Naive thymus-derived CD8-positive, alpha-beta T cell (primary cell): Measurements from ENCODE around the gene CTTNBP2. TPM values are rescaled to one million over a fixed set of nuclear protein-coding genes. Genes with fewer than 3 reads are reported as not detected.

Experiments used
- ATAC-seq, 2 donors: fragments of 150-1000 bp; cut with Tn5 transposase in 1 of 2; sonication (Bioruptor Pico), chemical (Tn5 transposase) in 1 of 2; 1 replicate in 1 of 2; 2 replicates in 1 of 2; pipeline ENCODE4 v1.10.0; 2021; ENCODE audit warnings: mild to moderate bottlenecking in 2 of 2, moderate library complexity in 2 of 2
- POLR2A ChIA-PET: fragments of 350-600 bp; sonication (Branson Sonifier 250); formaldehyde crosslinking; loops from one replicate; lab custom pipeline; 2021; ENCODE audit warnings: antibody characterized with exemption; lab: Charles Lee
- DNase-seq, 10 donors: peaks; one replicate each; pipeline versions ENCODE4 v3.0.0 to v3.0.0-alpha.2; 2020 to 2022
- H3K27ac Mint-ChIP-seq, 10 donors: one replicate each; pipeline ENCODE4 v1.8.0; 2020 to 2022; ENCODE audit warnings: mild to moderate bottlenecking in 10 of 10, mixed read lengths in 10 of 10, moderate library complexity in 4 of 10, inconsistent platforms in 1 of 10
- H3K27me3 Mint-ChIP-seq, 5 donors: one replicate each; pipeline ENCODE4 v1.8.0; 2021 to 2022; ENCODE audit warnings: mixed read lengths in 5 of 5
- H3K36me3 Mint-ChIP-seq, 3 donors: one replicate each; pipeline ENCODE4 v1.8.0; 2020 to 2022; ENCODE audit warnings: mixed read lengths in 3 of 3, mild to moderate bottlenecking in 2 of 3, inconsistent platforms in 1 of 3
- H3K4me1 Mint-ChIP-seq, 4 donors: one replicate each; pipeline ENCODE4 v1.8.0; 2021 to 2022; ENCODE audit warnings: mixed read lengths in 4 of 4
- H3K4me3 Mint-ChIP-seq, 10 donors: one replicate each; pipeline ENCODE4 v1.8.0; 2020 to 2022; ENCODE audit warnings: mild to moderate bottlenecking in 10 of 10, mixed read lengths in 10 of 10, moderate library complexity in 6 of 10, inconsistent platforms in 1 of 10
- H3K9me3 Mint-ChIP-seq, 9 donors: one replicate each; pipeline ENCODE4 v1.8.0; 2020 to 2022; ENCODE audit warnings: mixed read lengths in 9 of 9, mild to moderate bottlenecking in 3 of 9, inconsistent platforms in 1 of 9, moderate library complexity in 1 of 9
- polyA plus RNA-seq, 3 donors: library from polyadenylated mRNA; unstranded; fragments of 300-500 nt; fragmentation: Illumina TruSeq; gene quantifications; one replicate each; pipeline ENCODE4 v1.2.3, GENCODE V29; 2021
- total RNA-seq, 8 experiments: library from RNA in 2 of 8; stranded (reverse) in 2 of 8; gene quantifications; one replicate each; pipeline ENCODE4 v1.2.3 and lab custom pipeline; 2021 to 2026

CTTNBP2 gene
- total and polyA plus RNA-seq, 5 experiments from 2014 or later, result 0.05 TPM; not detected in 4

DNA sequence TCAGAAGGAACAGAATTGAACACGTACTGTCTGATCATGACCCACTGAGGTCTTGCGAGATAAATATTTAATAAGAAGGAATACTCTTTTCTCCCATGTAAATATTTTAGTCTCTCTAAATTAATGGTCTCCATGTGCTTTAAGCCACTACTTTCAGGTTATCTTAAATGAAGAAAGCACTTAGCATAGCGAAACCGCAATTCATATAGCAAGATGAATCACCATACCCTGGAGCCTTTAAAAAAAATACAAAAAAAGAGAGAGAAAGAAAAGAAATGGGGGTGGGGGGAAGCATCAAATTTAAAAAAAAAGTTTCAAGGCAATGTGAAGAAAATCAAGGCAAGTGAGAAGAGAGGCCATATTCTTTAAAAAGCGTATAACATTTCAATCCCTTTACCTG is 82.5 kb downstream of the CTTNBP2 start:
- no peak for ATAC-seq
- Mint-ChIP-seq H3K4me3 (no peak overlapping the region), H3K4me1 (peaks cover 0 to 7% (median 5%) of the 10 kb centered on the region in 4 donors), H3K9me3 (peaks cover 0 to 1% (median 0%) of the 10 kb centered on the region in 9 donors), H3K27ac (no peak overlapping the region), H3K36me3 (no peaks in the 10 kb centered on the region), H3K27me3 (peaks cover 4 to 22% (median 6%) of the 10 kb centered on the region in 5 donors)
- DNase-seq, result no peak
- POLR2A ChIA-PET, result no interaction called here

GRCh38 chr7:117790251-117790650 is 83.0 kb downstream of the CTTNBP2 start:
- Mint-ChIP-seq H3K9me3 (peaks cover 0 to 1% (median 0%) of the 10 kb centered on the region in 9 donors), H3K27me3 (peaks cover 3 to 20% (median 5%) of the 10 kb centered on the region in 5 donors), H3K36me3 (no peaks in the 10 kb centered on the region), H3K27ac (no peak overlapping the region), H3K4me1 (peaks cover 0 to 7% (median 5%) of the 10 kb centered on the region in 4 donors), H3K4me3 (no peak overlapping the region)
- no peak for ATAC-seq
- no peak for DNase-seq
- POLR2A ChIA-PET, result no interaction called here

- Mint-ChIP-seq H3K9me3 (no peaks in the 10 kb centered on the region), H3K4me1 (no peaks in the 10 kb centered on the region), H3K27me3 (peaks cover 0 to 16% (median 3%) of the 10 kb centered on the region in 5 donors), H3K36me3 (no peaks in the 10 kb centered on the region), H3K27ac (no peak overlapping the region), H3K4me3 (no peak overlapping the region)
- ATAC-seq (no peak), DNase-seq (no peak)
- POLR2A ChIA-PET, result no interaction called here
Measured at GRCh38 chr7:117785431-117785830, 87.8 kb downstream of the CTTNBP2 start.

- ATAC-seq, result no peak
- DNase-seq, result no peak
- H3K27me3 Mint-ChIP-seq, result peaks cover 0 to 12% (median 3%) of the 10 kb centered on the region in 5 donors
- no peaks in the 10 kb centered on the region for H3K36me3 Mint-ChIP-seq
- no peaks in the 10 kb centered on the region for H3K9me3 Mint-ChIP-seq
- no peak overlapping the region for H3K27ac Mint-ChIP-seq
- POLR2A ChIA-PET, result no interaction called here
- no peaks in the 10 kb centered on the region for H3K4me1 Mint-ChIP-seq
- H3K4me3 Mint-ChIP-seq, result no peak overlapping the region
Measured at GRCh38 chr7:117784315-117784714, 88.9 kb downstream of the CTTNBP2 start.

DNA sequence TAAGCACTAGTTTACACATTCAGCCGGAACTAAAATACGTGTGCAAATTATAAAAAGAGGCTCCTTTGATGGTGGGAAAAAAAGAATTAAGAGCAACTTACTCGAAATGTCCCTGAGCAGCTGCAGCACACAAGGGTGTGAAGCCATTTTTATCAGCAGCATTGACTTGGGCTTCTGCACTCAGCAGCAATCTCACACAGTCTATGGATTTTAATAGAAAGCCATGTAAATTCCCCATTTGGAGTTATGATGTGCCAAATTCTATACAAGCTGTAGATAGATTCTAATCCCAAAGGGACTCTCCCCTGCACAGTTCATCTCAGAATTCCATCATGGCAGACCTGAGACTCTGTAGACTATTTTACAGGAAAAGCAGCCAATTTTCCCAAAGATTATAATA is 90.5 kb downstream of the CTTNBP2 start:
- no peaks in the 10 kb centered on the region for H3K4me1 Mint-ChIP-seq
- H3K27me3 Mint-ChIP-seq, result peaks cover 0 to 12% (median 3%) of the 10 kb centered on the region in 5 donors
- DNase-seq, result no peak
- POLR2A ChIA-PET, result no interaction called here
- ATAC-seq, result no peak
- H3K4me3 Mint-ChIP-seq, result no peak overlapping the region
- no peaks in the 10 kb centered on the region for H3K36me3 Mint-ChIP-seq
- no peak overlapping the region for H3K27ac Mint-ChIP-seq
- H3K9me3 Mint-ChIP-seq, result no peaks in the 10 kb centered on the region

DNA sequence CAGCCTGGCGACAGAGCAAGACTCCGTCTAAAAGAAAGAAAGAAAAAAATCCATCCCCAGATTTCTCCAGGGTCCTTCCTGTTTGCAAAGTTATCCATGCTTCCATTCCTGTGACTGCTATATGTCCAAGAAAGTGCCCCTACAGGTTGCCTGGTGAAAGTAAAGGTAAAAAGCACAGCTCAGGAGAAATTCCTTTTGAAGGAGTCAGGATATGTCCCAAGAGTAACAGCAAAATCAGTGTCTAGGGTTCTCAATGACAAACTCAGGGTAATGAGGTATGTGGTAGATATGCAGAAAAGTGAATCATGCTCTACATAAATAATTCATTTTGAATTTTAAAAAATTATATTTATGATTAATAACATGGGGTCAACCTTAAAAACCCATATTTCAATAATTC is 91.5 kb downstream of the CTTNBP2 start:
- H3K4me3 Mint-ChIP-seq, result no peak overlapping the region
- no peaks in the 10 kb centered on the region for H3K4me1 Mint-ChIP-seq
- no peaks in the 10 kb centered on the region for H3K9me3 Mint-ChIP-seq
- ATAC-seq (no peak), DNase-seq (no peak)
- H3K36me3 Mint-ChIP-seq, result no peaks in the 10 kb centered on the region
- POLR2A ChIA-PET, result no interaction called here
- H3K27ac Mint-ChIP-seq, result no peak overlapping the region
- peaks cover 0 to 9% (median 1%) of the 10 kb centered on the region in 5 donors for H3K27me3 Mint-ChIP-seq

- H3K27ac Mint-ChIP-seq, result no peak overlapping the region
- H3K27me3 Mint-ChIP-seq, result peaks cover 0 to 8% (median 0%) of the 10 kb centered on the region in 5 donors
- ATAC-seq, result no peak
- POLR2A ChIA-PET, result no interaction called here
- H3K36me3 Mint-ChIP-seq, result no peaks in the 10 kb centered on the region
- DNase-seq, result no peak
- H3K4me3 Mint-ChIP-seq, result no peak overlapping the region
- H3K9me3 Mint-ChIP-seq, result no peaks in the 10 kb centered on the region
- no peaks in the 10 kb centered on the region for H3K4me1 Mint-ChIP-seq
Measured at GRCh38 chr7:117780832-117781231, 92.4 kb downstream of the CTTNBP2 start.

DNA sequence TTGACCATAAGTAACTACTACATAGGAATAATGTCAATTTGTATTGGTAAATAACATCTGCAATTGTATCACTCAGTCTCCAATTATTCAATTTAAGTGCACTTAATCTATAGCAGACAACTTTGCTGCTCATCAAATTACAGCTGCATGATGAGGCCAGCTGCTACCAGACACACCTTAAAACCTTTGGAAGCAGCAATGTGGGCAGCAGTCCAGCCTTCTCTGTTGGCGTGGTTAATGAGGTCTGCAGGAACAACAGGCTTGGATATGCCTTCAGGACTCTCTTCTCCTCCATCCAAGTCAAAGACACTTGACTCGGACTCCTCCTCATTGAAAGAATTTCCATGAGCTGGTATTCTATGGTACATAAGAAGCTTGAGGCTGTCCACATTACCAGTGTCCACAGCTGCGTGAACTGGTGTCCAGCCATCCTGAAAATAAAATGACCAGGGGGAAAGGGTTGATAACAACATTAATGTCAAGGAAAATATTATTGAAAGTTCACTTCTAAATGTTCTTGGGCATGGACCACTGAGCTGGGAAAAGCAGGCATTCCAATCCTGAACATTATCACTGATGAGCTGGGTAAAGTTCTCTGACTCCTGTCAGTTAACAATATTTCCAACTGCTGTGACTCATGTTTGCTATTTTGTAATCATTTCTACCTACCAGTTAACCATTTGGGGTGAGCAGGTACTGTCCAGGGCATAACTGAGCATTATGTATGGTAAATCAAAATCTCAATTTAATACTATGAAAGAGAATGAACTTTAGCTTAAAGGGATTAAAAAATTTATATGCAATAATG is 95.7 kb downstream of the CTTNBP2 start:
- DNase-seq (no peak), ATAC-seq (no peak)
- Mint-ChIP-seq H3K27ac (no peak overlapping the region), H3K4me1 (peaks cover 0 to 5% (median 1%) of the 10 kb centered on the region in 4 donors), H3K36me3 (no peaks in the 10 kb centered on the region), H3K9me3 (no peaks in the 10 kb centered on the region), H3K4me3 (no peak overlapping the region), H3K27me3 (peaks cover 0 to 12% (median 2%) of the 10 kb centered on the region in 5 donors)
- POLR2A ChIA-PET, result no interaction called here

GRCh38 chr7:117776224-117776623 is 97.0 kb downstream of the CTTNBP2 start:
- no peak overlapping the region for H3K27ac Mint-ChIP-seq
- no peak for ATAC-seq
- H3K36me3 Mint-ChIP-seq, result no peaks in the 10 kb centered on the region
- peaks cover 0 to 5% (median 1%) of the 10 kb centered on the region in 4 donors for H3K4me1 Mint-ChIP-seq
- H3K27me3 Mint-ChIP-seq, result peaks cover 0 to 21% (median 0%) of the 10 kb centered on the region in 5 donors
- peaks cover 0 to 2% (median 0%) of the 10 kb centered on the region in 9 donors for H3K9me3 Mint-ChIP-seq
- no peak for DNase-seq
- POLR2A ChIA-PET, result no interaction called here
- no peak overlapping the region for H3K4me3 Mint-ChIP-seq

- Mint-ChIP-seq H3K36me3 (no peaks in the 10 kb centered on the region), H3K9me3 (peaks cover 0 to 2% (median 0%) of the 10 kb centered on the region in 9 donors), H3K4me3 (no peak overlapping the region), H3K4me1 (peaks cover 0 to 5% (median 1%) of the 10 kb centered on the region in 4 donors), H3K27me3 (peaks cover 0 to 26% (median 0%) of the 10 kb centered on the region in 5 donors), H3K27ac (no peak overlapping the region)
- ATAC-seq (no peak), DNase-seq (no peak)
- POLR2A ChIA-PET, result no interaction called here
Measured at GRCh38 chr7:117775801-117776200, 97.4 kb downstream of the CTTNBP2 start.

GRCh38 chr7:117774943-117775342 is 98.3 kb downstream of the CTTNBP2 start:
- ATAC-seq (no peak), DNase-seq (no peak)
- Mint-ChIP-seq H3K27me3 (peaks cover 0 to 30% (median 2%) of the 10 kb centered on the region in 5 donors), H3K36me3 (no peaks in the 10 kb centered on the region), H3K9me3 (peaks cover 0 to 2% (median 0%) of the 10 kb centered on the region in 9 donors), H3K4me1 (peaks cover 0 to 5% (median 1%) of the 10 kb centered on the region in 4 donors), H3K4me3 (no peak overlapping the region), H3K27ac (no peak overlapping the region)
- POLR2A ChIA-PET, result no interaction called here

- no peaks in the 10 kb centered on the region for H3K36me3 Mint-ChIP-seq
- peaks cover 0 to 2% (median 0%) of the 10 kb centered on the region in 9 donors for H3K9me3 Mint-ChIP-seq
- peaks cover 0 to 30% (median 2%) of the 10 kb centered on the region in 5 donors for H3K27me3 Mint-ChIP-seq
- peaks cover 0 to 5% (median 1%) of the 10 kb centered on the region in 4 donors for H3K4me1 Mint-ChIP-seq
- ATAC-seq (no peak), DNase-seq (no peak)
- H3K27ac Mint-ChIP-seq, result no peak overlapping the region
- no peak overlapping the region for H3K4me3 Mint-ChIP-seq
- POLR2A ChIA-PET, result no interaction called here
Measured at GRCh38 chr7:117772421-117772820, 100.8 kb downstream of the CTTNBP2 start.

GRCh38 chr7:117771756-117772155 is 101.5 kb downstream of the CTTNBP2 start:
- Mint-ChIP-seq H3K4me3 (no peak overlapping the region), H3K27me3 (peaks cover 0 to 30% (median 2%) of the 10 kb centered on the region in 5 donors), H3K36me3 (no peaks in the 10 kb centered on the region), H3K4me1 (peaks cover 0 to 5% (median 1%) of the 10 kb centered on the region in 4 donors), H3K27ac (no peak overlapping the region), H3K9me3 (peaks cover 0 to 2% (median 0%) of the 10 kb centered on the region in 9 donors)
- POLR2A ChIA-PET, result no interaction called here
- DNase-seq (no peak), ATAC-seq (no peak)
